Erythroblast (primary cell): ENCODE results near the gene SLC17A5.

Source experiments
- GATA1 ChIP-seq: IDR thresholded peaks from 2 replicates; pipeline ENCODE4 v1.6.1; 2011; ENCODE audit warnings: low read depth, mild to moderate bottlenecking, control low read depth, low read length, moderate library complexity
- POLR2A ChIP-seq: IDR thresholded peaks from 2 replicates; pipeline ENCODE4 v1.6.1; 2011; ENCODE audit warnings: mild to moderate bottlenecking, low read length

DNA sequence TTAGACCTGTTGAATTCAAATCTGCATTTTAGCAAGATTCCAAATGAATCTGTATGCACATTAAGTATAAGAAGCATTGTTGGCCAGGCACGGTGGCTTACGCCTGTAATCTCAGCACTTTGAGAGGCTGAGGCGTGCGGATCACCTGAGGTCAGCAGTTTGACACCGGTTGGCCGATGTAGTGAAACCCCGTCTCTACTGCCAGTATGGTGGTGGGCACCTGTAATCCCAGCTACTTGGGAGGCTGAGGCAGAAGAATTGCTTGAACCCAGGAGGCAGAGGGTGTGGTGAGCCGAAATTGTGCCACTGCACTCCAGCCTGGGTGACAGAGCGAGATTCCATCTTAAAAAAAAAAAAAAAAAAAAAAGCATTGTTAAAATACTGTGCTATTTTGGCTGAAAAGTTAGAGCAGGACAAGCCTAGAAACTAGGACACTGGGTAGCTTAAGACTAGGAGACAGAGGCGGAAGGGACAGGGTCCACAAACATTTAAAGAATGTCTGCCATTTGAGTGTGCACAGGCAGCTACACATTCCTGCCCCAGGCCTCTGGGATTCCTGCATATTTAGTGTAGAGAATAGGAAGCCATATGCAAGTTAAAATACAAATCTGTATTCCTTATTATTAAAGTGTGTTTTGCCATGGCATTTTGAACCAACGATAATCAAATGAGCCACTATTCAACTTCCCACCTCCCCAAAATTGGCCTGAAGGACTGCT lies 87.9 kb downstream of the SLC17A5 start:
- no peak for TF ChIP-seq POLR2A
- no peak for TF ChIP-seq GATA1
